Vagina (tissue), 2 donors: ENCODE data around the gene PFDN1. TPM values are rescaled to one million over a fixed set of nuclear protein-coding genes. Genes with fewer than 3 reads are reported as not detected.
A peak's percentile ranks its signal among the peaks of the same experiment; 100 is the strongest.

Experiments
- DNase-seq, 2 donors: peaks; one replicate each; pipeline ENCODE4 v3.0.0-alpha.2; 2017; ENCODE audit errors: extremely low spot score in 2 of 2
- H3K27ac ChIP-seq: fragments of 200-600 bp; sonication (generic); one replicate; pipeline ENCODE4 v1.5.1; 2019
- H3K27me3 ChIP-seq: fragments of 200-600 bp; sonication (generic); one replicate; pipeline ENCODE4 v1.5.1; 2019
- H3K36me3 ChIP-seq, 2 donors: fragments of 200-600 bp; sonication (generic); one replicate each; pipeline ENCODE4 v1.5.1; 2017 to 2019
- H3K4me1 ChIP-seq: fragments of 200-600 bp; sonication (generic); one replicate; pipeline ENCODE4 v1.5.1; 2019
- H3K4me3 ChIP-seq, 2 donors: fragments of 200-600 bp; sonication (generic); 1 replicate in 1 of 2; 2 replicates in 1 of 2; pipeline ENCODE4 v1.5.1; 2016 to 2019
- H3K9me3 ChIP-seq: fragments of 200-600 bp; sonication (generic); one replicate; pipeline ENCODE4 v1.5.1; 2019
- POLR2A ChIP-seq, 2 donors: fragments of 450-650 bp; IDR thresholded peaks; one replicate each; pipeline ENCODE4 v1.6.1; 2017; ENCODE audit warnings: antibody characterized with exemption in 2 of 2, mild to moderate bottlenecking in 2 of 2, moderate library complexity in 2 of 2
- POLR2AphosphoS5 ChIP-seq, 2 donors: sonication (generic); formaldehyde crosslinking; IDR thresholded peaks; one replicate each; pipeline ENCODE4 v1.9.0; 2017; ENCODE audit warnings: antibody characterized with exemption in 2 of 2, mild to moderate bottlenecking in 2 of 2, low read depth in 1 of 2; ENCODE audit not compliant: insufficient read depth in 1 of 2
- intact Hi-C: fragments of 100-400 bp; cut with DNase I; formaldehyde crosslinking; loops from one replicate; pipeline ENCODE4 v1.15.1; 2023
- total RNA-seq: library from RNA; depleted of rRNA; stranded (reverse); fragments of >200 nt; gene quantifications from one replicate; pipeline ENCODE4 v1.2.3, GENCODE V29; 2016
- TF ChIP-seq, protein P1 (sequence below), 3 experiments: fragments of 450-650 bp in 2 of 3; fragments of 200-600 bp in 1 of 3; sonication (generic) in 1 of 3; IDR thresholded peaks; one replicate each; pipeline ENCODE4 v1.5.1; 2017 to 2019; ENCODE audit warnings: antibody characterized with exemption in 3 of 3, mild to moderate bottlenecking in 2 of 3, moderate library complexity in 2 of 3

Gene PFDN1
- total RNA-seq, 1 donor from 2014 or later = 94.8 TPM

DNA sequence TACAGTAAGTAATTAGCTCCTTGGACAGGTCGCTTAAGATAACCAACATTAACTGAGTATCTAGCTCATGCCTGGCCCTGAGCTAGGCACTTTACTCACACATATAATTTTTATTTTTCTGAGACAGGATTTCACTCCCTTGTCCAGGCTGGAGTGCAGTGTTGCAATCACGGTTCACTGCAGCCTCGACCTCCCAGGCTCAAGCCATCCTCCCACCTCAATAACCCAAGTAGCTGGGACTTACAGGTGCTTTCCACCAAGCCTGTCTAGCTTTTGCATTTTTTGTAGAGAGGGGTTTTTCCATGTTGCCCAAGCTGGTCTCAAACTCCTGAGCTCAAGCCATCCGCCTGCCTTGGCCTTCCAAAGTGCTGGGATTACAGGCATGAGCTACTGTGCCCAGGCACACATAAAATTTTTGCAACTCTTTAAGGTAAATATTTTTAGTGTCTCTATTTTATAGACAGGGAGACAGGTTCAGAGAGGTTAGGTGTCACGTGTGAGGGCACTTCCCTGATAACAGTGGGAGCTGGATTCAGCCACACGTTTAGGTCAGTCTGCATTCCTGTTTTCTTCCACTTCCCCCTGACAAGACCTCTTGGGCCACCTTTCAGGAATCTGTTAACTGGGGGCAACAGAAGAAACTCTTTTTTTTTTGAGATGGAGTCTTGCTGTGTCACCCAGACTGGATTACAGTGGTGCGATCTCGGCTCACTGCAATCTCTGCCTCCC is 25.3 kb upstream of the PFDN1 start:
- no peaks in the 10 kb centered on the region for H3K27me3 ChIP-seq
- no peaks in the 10 kb centered on the region for H3K36me3 ChIP-seq
- H3K4me3 ChIP-seq = no peak overlapping the region
- H3K4me1 ChIP-seq = peaks cover 22% of the 10 kb centered on the region
- no peaks in the 10 kb centered on the region for H3K9me3 ChIP-seq
- no peak overlapping the region for H3K27ac ChIP-seq
- no peak for DNase-seq
- intact Hi-C loops = no loop called here
- no peak for TF ChIP-seq POLR2AphosphoS5 (IDR thresholded peaks at IDR 0.05; ENCODE audit: insufficient read depth in 1 of 2, low read depth in 1 of 2)

DNA sequence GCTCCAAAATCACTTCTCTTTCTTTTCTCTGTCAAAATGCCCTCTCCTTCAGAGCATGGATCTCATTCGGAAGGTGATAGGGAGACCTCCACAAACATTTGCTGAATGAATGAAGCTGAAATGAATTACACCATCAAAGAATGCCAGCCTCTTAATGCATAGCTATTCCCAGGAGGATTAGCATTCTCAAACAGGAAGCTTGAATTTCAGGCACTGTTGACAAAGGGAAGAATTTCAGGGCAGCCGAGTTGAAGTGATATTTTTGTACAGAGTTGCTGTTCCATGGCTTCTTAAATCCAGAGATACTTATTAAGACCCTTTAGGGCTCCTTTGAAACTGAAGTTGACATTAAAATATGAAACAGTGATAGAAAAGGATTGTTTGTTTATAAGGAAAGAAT is 24.7 kb upstream of the PFDN1 start:
- H3K27ac ChIP-seq = no peak overlapping the region
- intact Hi-C loops = no loop called here
- H3K36me3 ChIP-seq = no peaks in the 10 kb centered on the region

DNA sequence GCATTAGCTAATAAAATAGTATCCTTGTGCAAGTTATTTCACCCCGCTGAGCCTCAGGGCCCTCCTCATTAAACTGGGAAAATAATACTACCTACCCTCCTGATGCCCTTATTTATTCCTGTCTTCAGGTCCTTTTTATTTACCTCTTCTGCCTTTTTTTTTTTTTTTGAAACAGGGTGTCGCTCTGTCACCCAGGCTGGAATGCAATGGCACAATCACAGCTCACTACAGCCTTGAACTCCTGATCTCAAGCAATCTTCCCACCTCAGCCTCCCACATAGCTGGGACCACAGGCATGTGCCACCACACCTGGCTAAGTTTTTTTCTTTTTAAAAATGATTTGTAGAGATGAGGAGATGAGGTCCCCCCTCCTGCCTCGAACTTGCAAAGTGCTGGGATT is 22.6 kb upstream of the PFDN1 start:
- H3K4me1 ChIP-seq = peaks cover 36% of the 10 kb centered on the region

More for the DNA sequence above, 24.7 kb upstream of the PFDN1 start:
- Histone ChIP-seq H3K9me3 (no peaks in the 10 kb centered on the region), H3K27me3 (no peaks in the 10 kb centered on the region), H3K4me1 (peaks cover 28% of the 10 kb centered on the region), H3K4me3 (no peak overlapping the region)
- DNase-seq = no peak
- TF ChIP-seq, protein P1, sequence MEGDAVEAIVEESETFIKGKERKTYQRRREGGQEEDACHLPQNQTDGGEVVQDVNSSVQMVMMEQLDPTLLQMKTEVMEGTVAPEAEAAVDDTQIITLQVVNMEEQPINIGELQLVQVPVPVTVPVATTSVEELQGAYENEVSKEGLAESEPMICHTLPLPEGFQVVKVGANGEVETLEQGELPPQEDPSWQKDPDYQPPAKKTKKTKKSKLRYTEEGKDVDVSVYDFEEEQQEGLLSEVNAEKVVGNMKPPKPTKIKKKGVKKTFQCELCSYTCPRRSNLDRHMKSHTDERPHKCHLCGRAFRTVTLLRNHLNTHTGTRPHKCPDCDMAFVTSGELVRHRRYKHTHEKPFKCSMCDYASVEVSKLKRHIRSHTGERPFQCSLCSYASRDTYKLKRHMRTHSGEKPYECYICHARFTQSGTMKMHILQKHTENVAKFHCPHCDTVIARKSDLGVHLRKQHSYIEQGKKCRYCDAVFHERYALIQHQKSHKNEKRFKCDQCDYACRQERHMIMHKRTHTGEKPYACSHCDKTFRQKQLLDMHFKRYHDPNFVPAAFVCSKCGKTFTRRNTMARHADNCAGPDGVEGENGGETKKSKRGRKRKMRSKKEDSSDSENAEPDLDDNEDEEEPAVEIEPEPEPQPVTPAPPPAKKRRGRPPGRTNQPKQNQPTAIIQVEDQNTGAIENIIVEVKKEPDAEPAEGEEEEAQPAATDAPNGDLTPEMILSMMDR (IDR thresholded peaks at IDR 0.05) = no peak
- TF ChIP-seq POLR2AphosphoS5 (IDR thresholded peaks at IDR 0.05; ENCODE audit: insufficient read depth in 1 of 2, low read depth in 1 of 2) (no peak), POLR2A (IDR thresholded peaks at IDR 0.05) (no peak)

DNA sequence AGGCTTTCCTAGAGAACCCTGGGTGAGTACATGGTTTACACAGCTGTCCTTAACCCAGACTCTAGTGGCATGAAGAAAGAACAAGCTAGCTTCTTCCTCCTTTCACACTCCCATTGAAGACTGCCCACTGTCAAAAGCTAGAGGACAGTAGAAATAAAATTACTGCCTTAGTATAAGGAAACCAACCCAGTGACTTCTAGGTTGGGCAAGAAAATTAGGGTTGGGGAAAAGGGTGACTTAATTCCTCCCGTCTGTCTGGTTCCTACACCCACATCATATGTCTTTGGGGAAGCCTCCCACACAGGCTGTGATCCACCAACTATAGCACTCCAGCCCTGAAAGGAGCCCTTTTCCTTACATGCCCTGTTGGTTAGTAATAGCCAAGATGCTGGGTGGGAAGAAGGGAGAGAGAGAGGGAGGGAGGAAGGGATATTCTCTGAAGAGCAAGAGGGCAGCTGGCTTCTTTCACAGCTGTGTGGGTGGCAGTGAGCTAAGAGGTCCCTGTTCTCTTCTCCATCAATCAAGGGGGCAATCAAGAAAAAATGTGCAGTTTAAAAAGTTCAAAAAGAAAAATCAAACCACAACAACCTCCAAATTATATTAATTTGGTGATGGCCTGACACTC is 21.8 kb upstream of the PFDN1 start:
- H3K27ac ChIP-seq = peak overlapping the region; percentile 70
- TF ChIP-seq, protein P1 (IDR thresholded peaks at IDR 0.05) = no peak
- TF ChIP-seq POLR2A (IDR thresholded peaks at IDR 0.05) (no peak), POLR2AphosphoS5 (IDR thresholded peaks at IDR 0.05; ENCODE audit: insufficient read depth in 1 of 2, low read depth in 1 of 2) (no peak)
- H3K27me3 ChIP-seq = no peaks in the 10 kb centered on the region
- no peak overlapping the region for H3K4me3 ChIP-seq
- peaks cover 36% of the 10 kb centered on the region for H3K4me1 ChIP-seq
- no peaks in the 10 kb centered on the region for H3K9me3 ChIP-seq
- no peaks in the 10 kb centered on the region for H3K36me3 ChIP-seq
- DNase-seq = no peak
- intact Hi-C loops = no loop called here

More for the DNA sequence above, 22.6 kb upstream of the PFDN1 start:
- H3K27ac ChIP-seq = no peak overlapping the region
- H3K4me3 ChIP-seq = no peak overlapping the region
- H3K27me3 ChIP-seq = no peaks in the 10 kb centered on the region
- intact Hi-C loops = no loop called here
- no peaks in the 10 kb centered on the region for H3K9me3 ChIP-seq
- no peak for DNase-seq
- TF ChIP-seq POLR2A (IDR thresholded peaks at IDR 0.05) (no peak), POLR2AphosphoS5 (IDR thresholded peaks at IDR 0.05; ENCODE audit: insufficient read depth in 1 of 2, low read depth in 1 of 2) (no peak)
- TF ChIP-seq, protein P1 (IDR thresholded peaks at IDR 0.05) = no peak
- H3K36me3 ChIP-seq = no peaks in the 10 kb centered on the region

DNA sequence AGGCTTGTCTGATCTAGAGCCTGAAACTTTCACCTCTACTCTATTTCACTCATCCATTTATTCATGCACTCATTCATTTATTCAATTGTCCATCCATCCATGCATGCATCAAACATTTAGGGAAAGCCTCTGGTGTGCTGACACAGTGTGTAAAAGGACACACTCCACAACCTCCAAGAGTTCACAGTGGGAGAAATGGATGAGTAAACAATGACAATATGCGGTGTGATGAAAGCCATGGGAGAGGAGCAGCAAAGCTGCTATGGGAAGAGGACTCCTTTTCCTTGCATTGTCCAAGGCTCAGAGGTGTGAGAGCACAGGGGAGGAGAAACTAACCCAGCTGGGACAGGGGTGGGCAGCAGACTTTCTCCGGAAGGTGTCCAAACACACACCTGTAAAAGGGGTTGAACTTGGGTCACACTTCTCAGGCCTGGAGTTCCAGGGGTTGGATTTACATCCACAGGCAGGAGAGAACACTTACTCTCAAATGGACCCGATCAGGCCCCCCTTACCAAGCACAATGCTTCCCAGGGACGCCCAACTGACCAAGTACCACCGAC is 21.2 kb upstream of the PFDN1 start:
- intact Hi-C loops = no loop called here
- DNase-seq = no peak
- Histone ChIP-seq H3K4me3 (no peak overlapping the region), H3K36me3 (no peaks in the 10 kb centered on the region), H3K4me1 (peaks cover 36% of the 10 kb centered on the region), H3K9me3 (no peaks in the 10 kb centered on the region), H3K27me3 (no peaks in the 10 kb centered on the region), H3K27ac (peak overlapping the region; percentile 70)
- TF ChIP-seq POLR2A (IDR thresholded peaks at IDR 0.05) (no peak), POLR2AphosphoS5 (IDR thresholded peaks at IDR 0.05; ENCODE audit: insufficient read depth in 1 of 2, low read depth in 1 of 2) (no peak)
- TF ChIP-seq, protein P1 (IDR thresholded peaks at IDR 0.05) = no peak
